Activated B cell treated with CpG ODN at 0.5 μM for 24 hours (primary cell): ENCODE data around the gene TRIOBP. TPM values are rescaled to one million over a fixed set of nuclear protein-coding genes. Genes with fewer than 3 reads are reported as not detected.

Experiments
- ATAC-seq: fragments of 200-7000 bp; cut with Tn5 transposase; one replicate; pipeline ENCODE4 v1.10.0; 2021; ENCODE audit warnings: low read depth, mild to moderate bottlenecking, moderate library complexity
- CTCF ChIA-PET: fragments of 350-600 bp; sonication (Branson Sonifier 250); formaldehyde crosslinking; loops from one replicate; lab custom pipeline; 2021; ENCODE audit warnings: antibody characterized with exemption; lab: Charles Lee
- POLR2A ChIA-PET: fragments of 350-600 bp; sonication (Branson Sonifier 250); formaldehyde crosslinking; loops from one replicate; lab custom pipeline; 2021; ENCODE audit warnings: antibody characterized with exemption; lab: Charles Lee
- DNase-seq: peaks from one replicate; pipeline ENCODE4 v3.0.0; 2022
- H3K27ac Mint-ChIP-seq: one replicate; pipeline ENCODE4 v1.8.0; 2020; ENCODE audit warnings: mixed read lengths
- H3K27me3 Mint-ChIP-seq: one replicate; pipeline ENCODE4 v1.8.0; 2021; ENCODE audit warnings: mixed read lengths
- H3K36me3 Mint-ChIP-seq: one replicate; pipeline ENCODE4 v1.8.0; 2021; ENCODE audit warnings: low read depth, mixed read lengths
- H3K4me1 Mint-ChIP-seq: one replicate; pipeline ENCODE4 v1.8.0; 2021; ENCODE audit warnings: mixed read lengths
- H3K4me3 Mint-ChIP-seq: one replicate; pipeline ENCODE4 v1.8.0; 2020; ENCODE audit warnings: mild to moderate bottlenecking, mixed read lengths
- H3K9me3 Mint-ChIP-seq: one replicate; pipeline ENCODE4 v1.8.0; 2020; ENCODE audit warnings: mixed read lengths
- intact Hi-C: fragments of 100-400 bp; cut with micrococcal nuclease; formaldehyde crosslinking; loops from one replicate; pipeline ENCODE4 v1.15.1; 2024
- total RNA-seq: library from RNA; stranded (reverse); gene quantifications from 2 replicates; pipeline ENCODE4 v1.2.3, GENCODE V29; 2022
- TF ChIP-seq, protein P1 (sequence below): fragments of 200-600 bp; IDR thresholded peaks from one replicate; pipeline ENCODE4 v1.8.0; 2022; ENCODE audit warnings: antibody characterized with exemption, mild to moderate bottlenecking

Gene TRIOBP
- total RNA-seq, 1 donor from 2014 or later, result 27.4 TPM

DNA sequence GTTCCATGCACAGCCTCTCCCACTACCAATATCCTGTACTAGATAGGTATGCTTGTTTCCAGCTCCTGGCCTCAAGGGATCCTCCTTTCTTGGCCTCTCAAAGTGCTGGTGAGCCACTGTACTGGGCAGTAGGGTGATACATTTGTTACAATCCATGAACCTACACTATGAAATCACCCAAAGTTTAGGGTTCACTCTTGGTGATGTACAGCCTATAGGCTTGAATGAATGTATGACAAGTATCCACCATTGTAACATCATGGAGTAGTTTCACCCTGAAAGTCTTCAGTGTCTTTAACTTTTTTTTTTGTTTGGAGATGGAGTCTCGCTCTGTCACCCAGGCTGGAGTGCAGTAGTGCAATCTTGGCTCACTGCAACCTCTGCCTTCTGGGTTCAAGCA, 31.8 kb downstream of the TRIOBP start:
- no peaks in the 10 kb centered on the region for H3K36me3 Mint-ChIP-seq
- H3K27ac Mint-ChIP-seq, result no peak overlapping the region
- ChIA-PET POLR2A (no interaction called here), CTCF (no interaction called here)
- no peaks in the 10 kb centered on the region for H3K9me3 Mint-ChIP-seq
- DNase-seq, result no peak
- intact Hi-C loops, result no loop called here
- H3K4me3 Mint-ChIP-seq, result no peak overlapping the region
- ATAC-seq, result no peak
- TF ChIP-seq, protein P1, sequence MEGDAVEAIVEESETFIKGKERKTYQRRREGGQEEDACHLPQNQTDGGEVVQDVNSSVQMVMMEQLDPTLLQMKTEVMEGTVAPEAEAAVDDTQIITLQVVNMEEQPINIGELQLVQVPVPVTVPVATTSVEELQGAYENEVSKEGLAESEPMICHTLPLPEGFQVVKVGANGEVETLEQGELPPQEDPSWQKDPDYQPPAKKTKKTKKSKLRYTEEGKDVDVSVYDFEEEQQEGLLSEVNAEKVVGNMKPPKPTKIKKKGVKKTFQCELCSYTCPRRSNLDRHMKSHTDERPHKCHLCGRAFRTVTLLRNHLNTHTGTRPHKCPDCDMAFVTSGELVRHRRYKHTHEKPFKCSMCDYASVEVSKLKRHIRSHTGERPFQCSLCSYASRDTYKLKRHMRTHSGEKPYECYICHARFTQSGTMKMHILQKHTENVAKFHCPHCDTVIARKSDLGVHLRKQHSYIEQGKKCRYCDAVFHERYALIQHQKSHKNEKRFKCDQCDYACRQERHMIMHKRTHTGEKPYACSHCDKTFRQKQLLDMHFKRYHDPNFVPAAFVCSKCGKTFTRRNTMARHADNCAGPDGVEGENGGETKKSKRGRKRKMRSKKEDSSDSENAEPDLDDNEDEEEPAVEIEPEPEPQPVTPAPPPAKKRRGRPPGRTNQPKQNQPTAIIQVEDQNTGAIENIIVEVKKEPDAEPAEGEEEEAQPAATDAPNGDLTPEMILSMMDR, result no peak
- H3K4me1 Mint-ChIP-seq, result peaks cover 2% of the 10 kb centered on the region
- no peaks in the 10 kb centered on the region for H3K27me3 Mint-ChIP-seq

DNA sequence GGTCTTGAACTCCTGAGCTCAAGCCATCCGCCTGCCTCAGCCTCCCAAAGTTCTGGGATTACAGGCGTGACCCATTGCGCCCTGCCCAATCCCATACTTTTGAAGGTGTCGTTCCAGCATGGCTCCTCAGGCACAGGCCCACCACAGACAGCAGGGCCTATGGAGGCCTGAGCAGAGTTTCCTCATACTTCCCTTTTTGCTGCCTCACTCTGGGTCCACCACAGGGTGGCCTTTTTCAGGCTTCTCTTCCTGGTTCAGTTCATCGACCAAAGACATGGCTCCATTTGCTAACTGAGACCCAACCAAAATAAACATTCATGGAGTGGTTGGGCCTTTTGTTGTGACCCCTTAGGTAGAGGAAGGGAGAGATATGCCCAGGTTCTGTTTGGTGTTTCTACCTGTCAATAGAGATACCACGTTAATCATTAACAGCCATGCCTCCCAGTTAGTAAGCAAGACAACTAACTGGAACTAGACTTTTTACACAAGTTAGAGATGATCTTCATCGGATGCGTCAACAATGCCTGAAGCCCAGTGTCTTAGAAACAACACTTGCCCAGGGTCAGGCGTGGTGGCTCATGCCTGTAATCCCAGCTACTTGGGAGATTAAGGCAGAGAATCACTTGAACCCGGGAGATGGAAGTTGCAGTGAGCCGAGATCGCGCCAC, 35.1 kb downstream of the TRIOBP start:
- Mint-ChIP-seq H3K36me3 (no peaks in the 10 kb centered on the region), H3K9me3 (no peaks in the 10 kb centered on the region), H3K27ac (no peak overlapping the region), H3K4me1 (peaks cover 2% of the 10 kb centered on the region), H3K4me3 (no peak overlapping the region), H3K27me3 (no peaks in the 10 kb centered on the region)
- ATAC-seq (peak; percentile 57), DNase-seq (no peak)
- ChIA-PET POLR2A (no interaction called here), CTCF (no interaction called here)
- intact Hi-C loops, result no loop called here
- TF ChIP-seq, protein P1, result no peak

DNA sequence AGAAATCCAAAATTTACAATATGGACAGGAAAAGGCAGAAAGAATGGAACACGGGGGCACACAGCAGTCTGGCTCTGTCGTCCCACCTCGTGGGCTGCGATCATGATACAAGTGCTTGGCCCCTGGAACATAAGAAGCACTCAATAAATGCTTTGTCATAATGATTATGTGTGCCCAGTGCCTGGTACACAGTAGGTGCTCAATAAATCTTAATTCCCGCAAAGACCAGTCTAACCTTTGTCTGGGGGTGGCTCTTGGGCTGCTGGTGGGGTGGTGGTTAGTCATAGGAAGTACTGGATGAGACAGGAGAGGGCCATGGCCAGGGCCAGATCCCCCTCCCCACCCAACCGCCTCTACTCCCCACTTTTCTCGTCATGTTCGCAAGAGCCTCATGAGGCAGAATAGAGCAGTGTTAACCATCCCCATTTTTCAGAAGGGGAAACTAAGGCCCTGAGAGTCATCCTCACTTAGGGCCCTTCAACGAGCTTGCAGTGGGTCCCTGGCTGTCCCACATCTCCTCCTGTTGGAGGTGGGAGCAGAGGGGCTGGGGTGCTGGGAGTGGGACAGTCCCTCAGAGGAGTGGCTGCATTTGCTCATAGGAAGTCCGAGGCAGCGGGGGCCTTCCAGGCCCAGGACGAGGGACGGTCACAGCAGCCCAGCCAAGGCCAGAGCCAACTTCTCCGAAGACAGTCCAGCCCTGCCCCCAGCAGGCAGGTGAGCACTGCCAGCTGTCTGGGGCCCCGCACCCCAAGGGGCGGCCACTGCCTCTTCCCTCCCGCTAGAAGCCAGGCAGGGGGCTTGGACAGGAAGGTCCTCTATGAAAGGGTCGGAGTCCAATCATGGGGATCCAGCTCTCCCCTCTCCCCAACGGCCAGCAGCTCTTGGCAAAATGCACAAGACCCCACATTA, 36.1 kb downstream of the TRIOBP start:
- H3K27ac Mint-ChIP-seq, result no peak overlapping the region
- ATAC-seq (no peak), DNase-seq (no peak)
- peaks cover 1% of the 10 kb centered on the region for H3K27me3 Mint-ChIP-seq
- H3K9me3 Mint-ChIP-seq, result no peaks in the 10 kb centered on the region
- TF ChIP-seq, protein P1, result no peak
- ChIA-PET POLR2A (no interaction called here), CTCF (no interaction called here)
- H3K4me1 Mint-ChIP-seq, result peaks cover 2% of the 10 kb centered on the region
- intact Hi-C loops, result no loop called here
- H3K36me3 Mint-ChIP-seq, result no peaks in the 10 kb centered on the region
- H3K4me3 Mint-ChIP-seq, result no peak overlapping the region

DNA sequence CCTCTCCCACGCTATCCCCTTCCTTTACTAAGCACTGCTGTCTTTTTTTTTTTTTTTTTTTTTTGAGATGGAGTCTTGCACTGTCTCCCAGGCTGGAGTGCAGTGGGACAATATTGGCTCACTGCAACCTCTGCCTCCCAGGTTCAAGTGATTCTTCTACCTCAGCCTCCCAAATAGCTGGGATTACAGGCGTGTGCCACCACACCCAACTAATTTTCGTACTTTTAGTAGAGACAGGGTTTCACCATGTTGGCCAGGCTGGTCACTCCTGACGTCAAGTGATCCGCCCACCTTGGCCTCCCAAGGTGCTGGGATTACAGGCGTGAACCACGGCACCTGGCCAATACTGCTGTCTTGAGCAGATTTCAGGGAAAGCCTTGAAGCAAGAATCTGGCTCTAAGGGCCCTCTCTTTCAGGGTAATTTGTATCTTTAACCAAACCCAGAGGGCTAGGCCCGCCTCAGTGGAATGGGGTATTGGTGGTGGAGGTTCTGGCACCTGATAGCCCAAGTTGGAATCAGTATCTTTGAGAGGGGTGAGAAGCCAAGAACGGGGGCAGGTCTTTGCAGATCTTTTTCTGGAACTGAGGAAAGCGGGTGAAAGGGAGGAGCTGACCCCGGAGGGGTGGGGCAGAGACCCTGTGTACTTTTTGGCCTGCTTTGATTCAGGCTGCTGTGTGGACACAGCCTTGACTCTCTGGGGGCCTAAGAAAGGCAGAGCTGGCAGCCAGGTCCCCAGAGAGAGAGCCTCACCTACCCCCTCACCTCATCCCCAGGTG, 37.0 kb downstream of the TRIOBP start:
- ATAC-seq (no peak), DNase-seq (no peak)
- peaks cover 1% of the 10 kb centered on the region for H3K27me3 Mint-ChIP-seq
- no peaks in the 10 kb centered on the region for H3K9me3 Mint-ChIP-seq
- H3K4me1 Mint-ChIP-seq, result peaks cover 2% of the 10 kb centered on the region
- ChIA-PET POLR2A (no interaction called here), CTCF (no interaction called here)
- no peaks in the 10 kb centered on the region for H3K36me3 Mint-ChIP-seq
- H3K27ac Mint-ChIP-seq, result no peak overlapping the region
- TF ChIP-seq, protein P1, result no peak
- H3K4me3 Mint-ChIP-seq, result no peak overlapping the region
- intact Hi-C loops, result no loop called here

DNA sequence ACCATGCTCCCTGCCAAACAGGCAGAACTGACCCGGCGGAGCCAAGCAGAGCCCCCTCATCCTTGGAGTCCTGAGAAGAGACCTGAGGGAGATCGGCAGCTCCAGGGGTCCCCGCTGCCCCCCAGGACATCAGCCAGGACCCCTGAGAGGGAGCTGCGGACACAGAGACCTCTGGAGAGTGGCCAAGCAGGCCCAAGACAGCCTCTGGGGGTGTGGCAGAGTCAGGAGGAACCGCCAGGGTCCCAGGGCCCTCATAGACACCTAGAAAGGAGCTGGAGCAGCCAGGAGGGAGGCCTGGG, 37.5 kb downstream of the TRIOBP start:
- DNase-seq (no peak), ATAC-seq (no peak)
- Mint-ChIP-seq H3K9me3 (no peaks in the 10 kb centered on the region), H3K27ac (no peak overlapping the region), H3K36me3 (no peaks in the 10 kb centered on the region), H3K4me3 (no peak overlapping the region), H3K4me1 (peaks cover 2% of the 10 kb centered on the region), H3K27me3 (peaks cover 3% of the 10 kb centered on the region)
- TF ChIP-seq, protein P1, result no peak
- intact Hi-C loops, result no loop called here
- ChIA-PET CTCF (no interaction called here), POLR2A (no interaction called here)
